H1 (cell line): ENCODE results near the gene IDH2. TPM values are rescaled to one million over a fixed set of nuclear protein-coding genes. Genes with fewer than 3 reads are reported as not detected.
A peak's percentile ranks its signal among the peaks of the same experiment; 100 is the strongest.

Source experiments
- CTCF ChIA-PET: fragments of 300-600 bp; sonication (Branson Sonifier 250); formaldehyde crosslinking; loops from one replicate; lab custom pipeline; 2021; ENCODE audit not compliant: partially characterized antibody; lab: Charles Lee
- POLR2A ChIA-PET: fragments of 300-600 bp; sonication (Branson Sonifier 250); formaldehyde crosslinking; loops from one replicate; lab custom pipeline; 2021; ENCODE audit warnings: inconsistent platforms; ENCODE audit not compliant: partially characterized antibody; lab: Charles Lee
- DNase-seq, 2 experiments: peaks; one replicate each; pipeline versions ENCODE4 v3.0.0 to v3.0.0-alpha.2; 2010 to 2022; ENCODE audit warnings: low spot score in 2 of 2, low read depth in 1 of 2, mixed read lengths in 1 of 2
- FAIRE-seq: peaks from 2 replicates; lab custom pipeline; 2011; peaks lifted over from hg19 to GRCh38; lab: Jason Lieb, UNC
- H2AFZ ChIP-seq: 2 replicates; pipeline ENCODE4 v1.8.1; 2012; ENCODE audit warnings: low read length, inconsistent platforms
- H2AK5ac ChIP-seq: 2 replicates; pipeline ENCODE4 v1.6.1; 2013; ENCODE audit warnings: low read depth, low read length
- H2BK120ac ChIP-seq: replicated peaks from 2 replicates; pipeline ENCODE3; 2013; ENCODE audit warnings: low read depth, low read length, inconsistent platforms
- H2BK12ac ChIP-seq: 2 replicates; pipeline ENCODE4 v1.6.1; 2013; ENCODE audit warnings: low read depth, low read length
- H2BK15ac ChIP-seq: 2 replicates; pipeline ENCODE4 v1.6.1; 2013; ENCODE audit warnings: low read length
- H2BK20ac ChIP-seq: 2 replicates; pipeline ENCODE4 v1.6.1; 2013; ENCODE audit warnings: low read length
- H2BK5ac ChIP-seq: 2 replicates; pipeline ENCODE4 v1.6.1; 2013; ENCODE audit warnings: low read depth, low read length
- H3K14ac ChIP-seq: 2 replicates; pipeline ENCODE4 v1.6.1; 2013; ENCODE audit warnings: inconsistent platforms; ENCODE audit not compliant: insufficient read length
- H3K18ac ChIP-seq: 2 replicates; pipeline ENCODE4 v1.6.1; 2013; ENCODE audit warnings: low read length; ENCODE audit errors: extremely low read depth
- H3K23ac ChIP-seq: 2 replicates; pipeline ENCODE4 v1.6.1; 2013; ENCODE audit warnings: inconsistent platforms; ENCODE audit not compliant: insufficient read length
- H3K23me2 ChIP-seq: 2 replicates; pipeline ENCODE4 v1.6.1; 2013; ENCODE audit warnings: low read depth, low read length
- H3K27ac ChIP-seq: 2 replicates; pipeline ENCODE4 v1.6.1; 2011; ENCODE audit warnings: low read depth, low read length, inconsistent platforms
- H3K27me3 ChIP-seq, 4 experiments: replicated peaks in 1 of 4; 1 replicate in 1 of 4; 2 replicates in 3 of 4; pipeline versions ENCODE4 v1.6.1 to v1.8.1; 2011 to 2013; ENCODE audit warnings: low read length in 3 of 4, mild to moderate bottlenecking in 3 of 4, inconsistent platforms in 2 of 4, mixed read lengths in 2 of 4, moderate library complexity in 1 of 4; ENCODE audit not compliant: control insufficient read depth in 3 of 4, insufficient read depth in 3 of 4; ENCODE audit errors: extremely low read depth in 1 of 4
- H3K36me3 ChIP-seq, 4 experiments: 2 replicates each; pipeline versions ENCODE4 v1.6.1 to v1.8.1; 2011 to 2013; ENCODE audit warnings: mild to moderate bottlenecking in 4 of 4, low read length in 3 of 4, moderate library complexity in 2 of 4, control low read depth in 1 of 4, inconsistent platforms in 1 of 4; ENCODE audit not compliant: insufficient read depth in 4 of 4, control insufficient read depth in 2 of 4
- H3K4ac ChIP-seq: replicated peaks from 2 replicates; pipeline ENCODE3; 2013; ENCODE audit warnings: low read length, low read depth, mixed read lengths, inconsistent platforms; ENCODE audit not compliant: insufficient read length
- H3K4me1 ChIP-seq, 4 experiments: replicated peaks in 1 of 4; 1 replicate in 1 of 4; 2 replicates in 3 of 4; pipeline versions ENCODE4 v1.6.1 to v1.8.1; 2011 to 2013; ENCODE audit warnings: low read length in 3 of 4, inconsistent platforms in 2 of 4, mixed read lengths in 1 of 4; ENCODE audit not compliant: insufficient read depth in 4 of 4, control insufficient read depth in 3 of 4
- H3K4me2 ChIP-seq, 2 experiments: 2 replicates each; pipeline versions ENCODE4 v1.6.1 to v1.8.1; 2011 to 2013; ENCODE audit warnings: low read depth in 2 of 2, low read length in 2 of 2, control low read depth in 1 of 2, inconsistent platforms in 1 of 2, mild to moderate bottlenecking in 1 of 2; ENCODE audit not compliant: insufficient read depth in 1 of 2
- H3K4me3 ChIP-seq, 4 experiments: fragments of 200-600, 300-600 bp in 1 of 4; sonication (generic), shearing (Covaris generic), sonication (Bioruptor Twin) in 1 of 4; 2 replicates each; pipeline versions ENCODE4 v1.5.1 to v1.8.1; 2011 to 2016; ENCODE audit warnings: low read length in 4 of 4, low read depth in 3 of 4, control low read depth in 2 of 4, inconsistent platforms in 2 of 4, mild to moderate bottlenecking in 2 of 4, mixed read lengths in 1 of 4, moderate library complexity in 1 of 4; ENCODE audit not compliant: insufficient read depth in 2 of 4; ENCODE audit errors: extremely low read depth in 1 of 4
- H3K56ac ChIP-seq: replicated peaks from 2 replicates; pipeline ENCODE3; 2013; ENCODE audit warnings: low read depth, mild to moderate bottlenecking, mixed read lengths, low read length, inconsistent platforms; ENCODE audit not compliant: insufficient read length
- H3K79me1 ChIP-seq: 2 replicates; pipeline ENCODE4 v1.6.1; 2013; ENCODE audit warnings: low read depth, low read length, control low read depth
- H3K79me2 ChIP-seq, 2 experiments: 2 replicates each; pipeline versions ENCODE4 v1.6.1 to v1.8.1; 2012 to 2013; ENCODE audit warnings: low read length in 2 of 2, mild to moderate bottlenecking in 2 of 2, inconsistent platforms in 1 of 2; ENCODE audit not compliant: insufficient read depth in 2 of 2, control insufficient read depth in 1 of 2
- H3K9ac ChIP-seq, 4 experiments: replicated peaks in 1 of 4; 1 replicate in 1 of 4; 2 replicates in 3 of 4; pipeline versions ENCODE4 v1.6.1 to v1.8.1; 2011 to 2013; ENCODE audit warnings: low read depth in 3 of 4, low read length in 3 of 4, control low read depth in 2 of 4, mild to moderate bottlenecking in 2 of 4, moderate library complexity in 2 of 4, inconsistent platforms in 1 of 4; ENCODE audit errors: extremely low read depth in 1 of 4
- H3K9me3 ChIP-seq, 2 experiments: 2 replicates each; pipeline versions ENCODE4 v1.6.1 to v1.8.1; 2012 to 2013; ENCODE audit warnings: mild to moderate bottlenecking in 2 of 2, moderate library complexity in 2 of 2, control low read depth in 1 of 2, inconsistent platforms in 1 of 2, low read depth in 1 of 2, low read length in 1 of 2, mixed read lengths in 1 of 2; ENCODE audit not compliant: insufficient read depth in 2 of 2
- H4K20me1 ChIP-seq, 2 experiments: replicated peaks in 1 of 2; 2 replicates each; pipeline versions ENCODE3 to v1.8.1; 2011 to 2013; ENCODE audit warnings: inconsistent platforms in 2 of 2, low read length in 2 of 2, mild to moderate bottlenecking in 1 of 2; ENCODE audit not compliant: insufficient read depth in 2 of 2, control insufficient read depth in 1 of 2
- H4K5ac ChIP-seq: 2 replicates; pipeline ENCODE4 v1.6.1; 2013; ENCODE audit warnings: low read length, low read depth, mixed read lengths, inconsistent platforms; ENCODE audit not compliant: insufficient read length
- H4K8ac ChIP-seq: 2 replicates; pipeline ENCODE4 v1.8.0; 2013; ENCODE audit warnings: mild to moderate bottlenecking, moderate library complexity, low read length, inconsistent platforms; ENCODE audit not compliant: insufficient read depth; ENCODE audit errors: extremely low read depth
- H4K91ac ChIP-seq: replicated peaks from 2 replicates; pipeline ENCODE3; 2013; ENCODE audit warnings: low read length, mixed read lengths, inconsistent platforms; ENCODE audit not compliant: insufficient read length
- CHD2 ChIP-seq: IDR thresholded peaks from 2 replicates; pipeline ENCODE4 v1.6.1; 2012; ENCODE audit warnings: low read length, improper control_type of control experiment
- CTBP2 ChIP-seq: IDR thresholded peaks from 2 replicates; pipeline ENCODE4 v1.7.0; 2011; ENCODE audit warnings: borderline replicate concordance, mild to moderate bottlenecking, moderate library complexity, mixed read lengths, low read length; ENCODE audit not compliant: insufficient read depth, insufficient read length
- HDAC2 ChIP-seq, 2 experiments: fragments of 300-600 bp in 1 of 2; sonication (generic) in 1 of 2; IDR thresholded peaks; 2 replicates each; pipeline ENCODE4 v1.6.1; 2011 to 2012; ENCODE audit warnings: low read depth in 2 of 2, low read length in 2 of 2, mild to moderate bottlenecking in 2 of 2, moderate library complexity in 2 of 2, borderline replicate concordance in 1 of 2, inconsistent platforms in 1 of 2
- POLR2A ChIP-seq, 2 experiments: IDR thresholded peaks; 1 replicate in 1 of 2; 2 replicates in 1 of 2; pipeline ENCODE4 v1.6.1; 2011; ENCODE audit warnings: low read depth in 2 of 2, low read length in 2 of 2, mild to moderate bottlenecking in 2 of 2; ENCODE audit errors: control extremely low read depth in 1 of 2
- POLR2AphosphoS5 ChIP-seq: IDR thresholded peaks from 2 replicates; pipeline ENCODE4 v1.6.1; 2011; ENCODE audit warnings: low read depth, low read length
- TCF12 ChIP-seq: IDR thresholded peaks from 2 replicates; pipeline ENCODE4 v1.6.1; 2011; ENCODE audit warnings: low read depth, mild to moderate bottlenecking, low read length
- TEAD4 ChIP-seq: IDR thresholded peaks from 2 replicates; pipeline ENCODE4 v1.6.1; 2012; ENCODE audit warnings: low read depth, low read length, inconsistent platforms, mixed read lengths
- WGBS, 2 experiments: shearing (Covaris generic) in 1 of 2; methylation state at CpG; one replicate each; pipeline versions ENCODE4 v1.1.6 to v1.1.7; 2013 to 2015; ENCODE audit warnings: low lambda C conversion rate in 2 of 2, mixed read lengths in 2 of 2, inconsistent platforms in 1 of 2, low coverage in 1 of 2, missing lambda C conversion rate in 1 of 2; ENCODE audit not compliant: insufficient replicate concordance in 2 of 2, insufficient coverage in 1 of 2, insufficient read length in 1 of 2; ENCODE audit errors: extremely low coverage in 1 of 2, missing lambda C conversion rate in 1 of 2; 5-methylcytosine and 5-hydroxymethylcytosine counted together
- long read RNA-seq, 2 experiments: library from RNA in 1 of 2; library from capped mRNA in 1 of 2; stranded (forward); transcript quantifications; one replicate each; pipeline ENCODE4 v2.0.0, GENCODE V29; 2021; ENCODE audit warnings: inconsistent platforms in 1 of 2
- polyA minus RNA-seq, 3 experiments: library from RNA; depleted of rRNA, polyadenylated mRNA; stranded (reverse); fragments of >200 nt; gene quantifications; 1 replicate in 2 of 3; 2 replicates in 1 of 3; pipeline ENCODE4 v1.2.3, GENCODE V29; 2011
- polyA plus RNA-seq, 7 experiments: library from polyadenylated mRNA; depleted of rRNA in 3 of 7; stranded (reverse) in 5 of 7; unstranded in 2 of 7; fragments of >200 nt in 5 of 7; fragments of 200-250 nt in 2 of 7; gene quantifications; 1 replicate in 5 of 7; 2 replicates in 1 of 7; 4 replicates in 1 of 7; pipeline versions ENCODE4 v1.2.1 to v1.2.3, GENCODE V29; 2011 to 2013; ENCODE audit warnings: missing spikeins in 2 of 7, mixed read lengths in 2 of 7
- total RNA-seq: library from RNA; stranded (reverse); fragmentation: NEBNext Ultra II Directional; extraction: Animal tissue kit (Norgen Biotek cat#: 25700); gene quantifications from 2 replicates; pipeline ENCODE4 v1.2.1, GENCODE V29; 2021

Gene IDH2
- 64.2 and 64.6 TPM in 2 replicates for total RNA-seq
- 79.7 and 84.6 TPM in 2 replicates for polyA plus RNA-seq (2011; rRNA removed)
- 83.6 TPM for polyA plus RNA-seq (2011; cell fraction: cytosol; rRNA removed)
- polyA plus RNA-seq (2011; cell fraction: nucleus; rRNA removed), result 83.9 TPM
- 57.0 to 99.4 TPM (median 81.5 TPM) in 4 replicates for polyA plus RNA-seq (2012, experiment 1 of 2)
- 63.6 TPM for polyA plus RNA-seq (2012, experiment 2 of 2)
- 43.8 TPM for polyA plus RNA-seq (2013, experiment 1 of 2)
- polyA plus RNA-seq (2013, experiment 2 of 2), result 40.8 TPM
- polyA minus RNA-seq (2011; rRNA and poly(A)+ RNA removed), result 67.3 and 74.7 TPM in 2 replicates
- 43.6 TPM for polyA minus RNA-seq (2011; cell fraction: cytosol; rRNA and poly(A)+ RNA removed)
- 18.6 TPM for polyA minus RNA-seq (2011; cell fraction: nucleus; rRNA and poly(A)+ RNA removed)
- long read RNA-seq, experiment 1, transcript IDH2-201 (11 exons, 2,694 nt), result major isoform, 19 of 40 reads
- long read RNA-seq, experiment 1, partial matches to known transcripts, result 15 of 40 reads
- long read RNA-seq, experiment 1, other reads (novel, unspliced or antisense), result 6 of 40 reads
- long read RNA-seq, experiment 2, partial matches to known transcripts, result 1 of 1 reads
- long read RNA-seq, experiment 2, other reads (novel, unspliced or antisense), result 0 of 1 reads

GRCh38 chr15:90101969-90102890 is at the start of gene IDH2:
Gene IDH2, minus strand, starts transcription at chr15:90102468. Its CDS starts 78 bp downstream, at chr15:90102390.
- peak within 1 kb of the TSS; percentile 62; the same call in 1 of the 2 replicates for H3K27ac ChIP-seq
- no peaks in the 10 kb centered on the region for H3K9me3 ChIP-seq
- no peak within 1 kb of the TSS for H3K23ac ChIP-seq
- CTCF ChIA-PET, result interaction anchor here (0.6 to 7.2 kb wide), 9 partner anchors 15 to 364 kb away, joined by 3 to 56 read pairs (median 3); no protein-coding TSS in a partner anchor
- H2BK120ac ChIP-seq, result no peak within 1 kb of the TSS
- H3K56ac ChIP-seq, result peak within 1 kb of the TSS; percentile 23
- H2BK20ac ChIP-seq, result no peak within 1 kb of the TSS
- peaks cover 0 to 15% (median 9%) of the 10 kb centered on the region in 4 experiments; a peak in 6 of 7 replicates for H3K4me1 ChIP-seq
- H3K79me1 ChIP-seq, result peaks cover 2% of the 10 kb centered on the region; the same call in 1 of the 2 replicates
- peaks cover 9% of the 10 kb centered on the region for H3K23me2 ChIP-seq
- no peaks in the 10 kb centered on the region for H3K36me3 ChIP-seq
- peak within 1 kb of the TSS; percentile 99 for H2BK15ac ChIP-seq
- H4K91ac ChIP-seq, result peak within 1 kb of the TSS; percentile 72
- POLR2A ChIA-PET, result interaction anchor here (0.6 to 1.6 kb wide), 12 partner anchors 15 to 448 kb away, joined by 3 to 7 read pairs (median 4); partner anchors contain the start of gene SEMA4B
- H4K8ac ChIP-seq, result peak within 1 kb of the TSS; percentile 91
- peak within 1 kb of the TSS; percentile 90 for H3K18ac ChIP-seq
- peak within 1 kb of the TSS; percentile 70 to 85 (median 76) for H3K4me3 ChIP-seq
- peak within 1 kb of the TSS; percentile 3 for H3K4ac ChIP-seq
- peak within 1 kb of the TSS; percentile 75; the same call in 1 of the 2 replicates for H2BK12ac ChIP-seq
- 1% methylated on average over 47 of the region's 104 CpGs; no CpG with 5 or more reads in 1 of the 2 experiments for WGBS, 2 experiments
- no peak within 1 kb of the TSS for H2AK5ac ChIP-seq
- DNase-seq, result peak in 1 of 2 experiments; percentile 88
- H3K79me2 ChIP-seq, result no peaks in the 10 kb centered on the region; a peak in 1 of 4 replicates
- peak within 1 kb of the TSS; percentile 94 for H2AFZ ChIP-seq
- no peak within 1 kb of the TSS for H3K14ac ChIP-seq
- peak within 1 kb of the TSS; percentile 85 to 88 for H3K4me2 ChIP-seq
- H3K27me3 ChIP-seq, result peaks cover 0 to 21% (median 13%) of the 10 kb centered on the region in 4 experiments; a peak in 6 of 7 replicates
- H4K20me1 ChIP-seq, result peaks cover 3 to 11% of the 10 kb centered on the region in 2 experiments
- peak within 1 kb of the TSS; percentile 78 for H4K5ac ChIP-seq
- no peak within 1 kb of the TSS for H2BK5ac ChIP-seq
- FAIRE-seq, result no peak
- peak within 1 kb of the TSS; percentile 75 to 97 (median 80) for H3K9ac ChIP-seq
- TF ChIP-seq TCF12, result 0 out of 2 replicates have a peak, but pooled peaks have one; percentile 15
- peak; percentile 77 to 84 for TF ChIP-seq POLR2A (IDR thresholded peaks at IDR 0.05; ENCODE audit: control extremely low read depth in 1 of 2, low read depth in 2 of 2, low read length in 2 of 2)
- TF ChIP-seq POLR2AphosphoS5, result peak; percentile 90
- no peak for TF ChIP-seq CHD2
- no peak for TF ChIP-seq CTBP2
- TF ChIP-seq HDAC2 (IDR thresholded peaks at IDR 0.05; ENCODE audit: borderline replicate concordance in 1 of 2, low read depth in 2 of 2, low read length in 2 of 2), result 0 out of 4 replicates have a peak, but pooled peaks of 1 of the 2 experiments have one; percentile 35
- no peak for TF ChIP-seq TEAD4
